ENCODE data around the gene TMEM116.

- TF ChIP-seq CTCF (IDR thresholded peaks at IDR 0.05) (no peak), POLR2A (IDR thresholded peaks at IDR 0.05) (no peak)
These were observed 124.8 kb downstream of the TMEM116 start for GRCh38 chr12:111887926-111888745.

Measured in lower leg skin (tissue), 3 donors.